ENCODE data around the gene SPEM3.

GRCh38 chr17:7438656-7439460 lies 10.2 kb downstream of the SPEM3 start:
- TF ChIP-seq EZH2phosphoT487 (IDR thresholded peaks at IDR 0.05; ENCODE audit: insufficient read depth, low read depth) (no peak), EZH2 (IDR thresholded peaks at IDR 0.05; ENCODE audit: insufficient read depth, poor library complexity, severe bottlenecking) (peak; percentile 67)
